GM19193 (cell line): ENCODE data around the gene CAMTA2.
A peak's percentile ranks its signal among the peaks of the same experiment; 100 is the strongest.

Experiments used
- POLR2A ChIP-seq: IDR thresholded peaks from 4 replicates; pipeline ENCODE4 v1.6.1; 2011; ENCODE audit not compliant: insufficient read depth, insufficient read length; ENCODE audit errors: extremely low read depth

CAMTA2 gene

DNA sequence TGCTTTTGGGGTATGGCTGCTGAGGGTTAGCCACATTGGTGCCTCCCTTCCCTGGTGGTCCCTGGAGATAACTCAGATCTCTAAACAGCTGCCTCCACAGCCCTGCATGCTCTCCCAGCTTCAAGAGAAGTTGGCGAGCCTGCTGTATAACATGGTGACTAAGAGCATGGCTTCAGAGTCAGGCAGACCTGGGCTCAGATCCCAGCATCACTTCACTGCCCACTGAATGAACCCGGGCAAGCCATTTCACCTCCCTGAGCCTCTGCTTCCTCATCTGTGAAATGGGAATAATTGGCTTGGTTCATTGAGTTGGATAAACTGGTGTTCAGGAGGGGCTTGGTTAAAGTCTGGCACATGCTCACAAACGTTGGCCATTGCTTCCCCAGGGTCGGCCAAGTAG is 26.9 kb upstream of the CAMTA2 start:
- TF ChIP-seq POLR2A = no peak

GRCh38 chr17:5011928-5012327 is 24.5 kb upstream of the CAMTA2 start:
- TF ChIP-seq POLR2A = no peak

- no peak for TF ChIP-seq POLR2A
These were observed 15.9 kb upstream of the CAMTA2 start for GRCh38 chr17:5003214-5003867.

- TF ChIP-seq POLR2A = no peak
These were observed 14.8 kb upstream of the CAMTA2 start for GRCh38 chr17:5002121-5002788.

- no peak for TF ChIP-seq POLR2A
These were observed 12.8 kb upstream of the CAMTA2 start for GRCh38 chr17:5000237-5000639.

DNA sequence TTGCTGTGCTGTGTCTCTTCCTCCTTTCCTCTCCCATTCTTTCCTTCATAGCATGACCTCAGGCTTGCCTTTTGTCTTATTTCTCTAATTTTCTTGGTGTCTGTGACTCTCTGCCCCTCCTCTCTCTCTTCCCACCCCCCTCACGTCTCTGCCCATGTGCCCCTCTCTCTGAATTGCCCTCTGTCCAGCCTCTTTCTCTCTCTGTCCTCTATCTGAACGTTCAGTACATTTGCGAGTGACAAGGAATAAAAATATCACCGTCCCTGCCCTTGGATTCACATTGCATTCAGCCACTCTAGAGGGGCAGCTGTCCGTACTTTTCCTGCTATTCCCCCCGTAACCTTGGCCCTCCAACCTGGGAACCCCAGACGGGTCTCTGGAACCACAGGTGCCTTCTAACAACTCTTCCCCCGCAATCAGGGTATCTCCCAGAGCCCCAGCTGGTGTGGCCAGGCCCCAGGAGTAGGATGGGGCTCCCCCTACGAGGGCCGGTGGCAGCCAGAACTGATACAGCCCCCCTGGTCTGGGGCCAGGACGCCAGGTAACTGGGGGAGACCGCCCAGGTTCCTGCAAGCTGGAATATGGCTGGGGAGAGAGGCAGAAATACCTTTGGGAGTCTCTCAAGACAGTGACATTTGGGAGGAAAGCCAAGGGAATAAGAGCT is 12.1 kb upstream of the CAMTA2 start:
- no peak for TF ChIP-seq POLR2A

DNA sequence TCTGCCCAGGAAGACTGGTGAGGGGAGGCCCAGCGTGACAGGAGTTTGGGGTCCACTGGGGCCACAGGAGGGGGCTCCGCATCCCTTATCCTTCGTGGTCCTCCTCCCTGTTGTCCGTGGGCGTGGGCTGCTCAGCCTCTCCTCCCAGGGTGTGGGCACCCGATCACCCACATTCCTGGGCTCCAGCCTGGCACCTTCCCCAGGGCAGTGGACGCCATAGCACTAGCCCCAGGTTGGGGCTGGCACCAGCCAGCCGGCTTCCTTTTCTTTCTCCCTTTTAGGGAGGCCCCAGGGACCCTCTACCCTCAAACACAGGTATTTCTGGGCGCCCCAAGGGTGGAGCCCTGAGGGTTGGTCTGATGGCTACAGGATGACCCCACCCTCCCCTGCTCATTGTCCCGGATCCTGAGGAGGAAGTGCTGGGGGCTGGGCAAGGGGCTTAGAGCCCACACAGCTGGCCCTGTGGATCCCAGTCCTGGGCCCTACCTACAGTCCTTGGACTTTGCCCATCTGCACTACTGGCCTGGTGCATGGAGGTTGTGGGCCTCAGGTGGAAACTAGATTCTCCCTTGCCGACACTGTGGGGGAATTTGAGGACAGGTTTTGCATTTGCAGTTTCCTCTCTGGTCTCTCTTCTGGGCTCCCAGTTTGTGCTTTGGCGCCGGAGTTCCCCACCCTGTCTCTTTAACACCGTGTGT is 11.4 kb upstream of the CAMTA2 start:
- peak; percentile 44 for TF ChIP-seq POLR2A

- TF ChIP-seq POLR2A = no peak
These were observed 10.7 kb upstream of the CAMTA2 start for GRCh38 chr17:4998027-4998731.

DNA sequence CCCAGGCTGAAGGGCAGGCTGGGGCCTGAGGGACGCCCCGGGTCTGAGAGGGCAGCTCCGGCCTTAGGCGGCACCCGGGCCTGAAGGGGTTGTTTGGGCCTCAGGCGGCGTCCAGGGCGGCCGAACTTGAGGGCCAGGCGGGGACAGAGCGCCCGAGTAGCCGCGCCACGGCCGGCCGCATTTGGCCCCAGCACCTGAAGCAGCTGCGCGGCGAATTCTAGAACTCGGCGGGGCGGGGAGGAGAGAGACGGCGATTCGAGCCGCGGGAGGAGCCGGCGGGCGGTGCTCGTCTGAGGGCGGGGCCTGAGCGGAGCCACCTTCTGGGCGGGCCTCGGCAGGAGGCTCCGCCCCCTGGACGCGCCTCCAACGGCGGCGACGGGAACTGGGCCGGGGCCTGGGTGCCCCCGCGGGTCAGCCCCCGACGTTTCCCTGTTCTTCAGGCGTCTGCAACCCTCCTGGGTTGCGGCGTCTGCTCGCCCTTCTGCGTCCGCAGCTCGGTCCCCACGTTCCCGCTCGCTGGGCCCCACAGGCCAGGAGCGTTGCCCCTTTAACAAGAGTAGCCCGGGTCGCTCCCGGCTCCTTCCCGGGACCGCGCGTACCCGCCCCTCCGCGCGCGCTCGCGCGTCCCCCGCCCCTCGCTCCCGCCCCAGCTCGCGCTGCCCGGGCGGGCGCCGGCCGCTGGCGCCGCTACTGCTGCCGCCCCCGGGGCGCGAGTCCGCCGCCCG is 10.0 kb upstream of the CAMTA2 start, which contains the start of the genes INCA1 and KIF1C:
Gene INCA1, minus strand, starts transcription at position 221 of the 725 bp plus-strand sequence. CDS start 3,085 bp downstream, outside the sequence.
Gene KIF1C, plus strand, starts transcription at position 649 of the 725 bp plus-strand sequence. CDS start 2,297 bp downstream, outside the sequence.
- peak; percentile 57 for TF ChIP-seq POLR2A

DNA sequence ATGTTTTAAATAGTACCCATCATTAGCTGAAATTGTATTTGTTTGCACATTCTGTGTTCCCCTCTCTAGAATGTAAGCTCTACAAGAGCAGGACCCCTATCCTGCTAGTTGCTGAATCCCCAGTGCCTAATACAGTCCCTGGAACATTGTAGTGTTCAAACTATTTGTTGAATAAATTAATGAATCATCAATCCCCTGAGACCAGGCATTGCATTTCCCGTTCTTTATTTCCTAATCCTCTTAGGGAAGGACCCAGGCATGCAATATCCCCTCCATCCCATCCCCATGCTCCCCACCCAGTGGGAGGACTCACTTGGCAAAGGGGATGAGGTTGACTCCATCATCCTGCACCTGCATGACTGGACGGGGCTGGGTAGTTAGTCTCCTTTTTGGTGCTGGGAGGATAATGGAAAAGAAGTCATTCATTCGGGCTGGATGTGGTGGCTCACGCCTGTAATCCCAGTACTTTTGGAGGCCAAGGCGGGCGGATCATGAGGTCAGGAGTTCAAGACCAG is 6.7 kb upstream of the CAMTA2 start:
- TF ChIP-seq POLR2A = no peak

- no peak for TF ChIP-seq POLR2A
These were observed 492 bp upstream of the CAMTA2 start for GRCh38 chr17:4987767-4988567.

- TF ChIP-seq POLR2A = no peak
These were observed 1.1 kb downstream of the CAMTA2 start for GRCh38 chr17:4986403-4986802.

DNA sequence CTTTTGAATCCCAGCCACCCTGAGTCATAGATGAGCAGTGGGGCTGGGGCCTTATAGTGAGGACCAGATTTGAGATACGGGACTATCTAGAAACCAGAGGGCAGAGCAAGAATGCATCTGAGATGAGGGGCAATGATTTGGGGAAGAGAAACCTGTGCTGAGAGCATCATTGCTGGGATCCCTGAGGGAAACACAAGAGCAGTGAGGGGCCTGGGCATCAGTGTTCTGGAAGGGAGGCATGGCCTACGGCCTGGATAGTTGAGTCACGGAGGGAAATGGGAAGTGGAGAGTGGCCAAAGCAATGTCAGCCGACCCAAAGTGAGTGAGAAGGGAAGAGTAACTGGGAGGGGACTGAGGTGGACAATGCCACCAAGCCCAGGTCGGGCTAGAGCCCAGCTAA is 5.2 kb downstream of the CAMTA2 start:
- no peak for TF ChIP-seq POLR2A
